Sigmoid colon (tissue), 7 donors: ENCODE measurements around the gene JPH2. TPM values are rescaled to one million over a fixed set of nuclear protein-coding genes. Genes with fewer than 3 reads are reported as not detected.

Source experiments
- DNase-seq: peaks from one replicate; pipeline ENCODE4 v3.0.0-alpha.2; 2019
- H3K27ac ChIP-seq, 4 donors: fragments of 200-600 bp; sonication (generic); one replicate each; pipeline ENCODE4 v1.5.1; 2016 to 2019; ENCODE audit warnings: mild to moderate bottlenecking in 1 of 4
- H3K27me3 ChIP-seq, 3 donors: fragments of 200-600 bp; sonication (generic); one replicate each; pipeline ENCODE4 v1.5.1; 2019; ENCODE audit warnings: mild to moderate bottlenecking in 1 of 3
- H3K36me3 ChIP-seq, 4 donors: fragments of 200-600 bp; sonication (generic); one replicate each; pipeline ENCODE4 v1.5.1; 2016 to 2019
- H3K4me1 ChIP-seq, 4 donors: fragments of 200-600 bp; sonication (generic); one replicate each; pipeline ENCODE4 v1.5.1; 2017 to 2019
- H3K4me3 ChIP-seq, 4 donors: fragments of 200-600 bp; sonication (generic); one replicate each; pipeline ENCODE4 v1.5.1; 2017 to 2019; ENCODE audit warnings: mild to moderate bottlenecking in 2 of 4, moderate library complexity in 1 of 4
- H3K9me3 ChIP-seq, 4 donors: fragments of 200-600 bp in 3 of 4; sonication (generic) in 3 of 4; one replicate each; pipeline versions ENCODE4 v1.5.1 to v1.6.1; 2013 to 2019
- EP300 ChIP-seq, 4 donors: sonication (generic); formaldehyde crosslinking; IDR thresholded peaks; one replicate each; pipeline ENCODE4 v1.6.1; 2017; ENCODE audit warnings: antibody characterized with exemption in 4 of 4
- POLR2A ChIP-seq, 2 donors: fragments of 450-650 bp; IDR thresholded peaks; one replicate each; pipeline ENCODE4 v1.6.1; 2016; ENCODE audit warnings: antibody characterized with exemption in 2 of 2, mild to moderate bottlenecking in 2 of 2, moderate library complexity in 2 of 2
- POLR2AphosphoS5 ChIP-seq, 4 donors: sonication (generic); formaldehyde crosslinking; IDR thresholded peaks; one replicate each; pipeline ENCODE4 v1.6.1; 2017; ENCODE audit warnings: antibody characterized with exemption in 4 of 4
- WGBS, 2 donors: extraction: QIAGEN DNeasy Blood & Tissue Kit; methylation state at CpG; one replicate each; pipeline ENCODE4 v1.1.7; 2013; 5-methylcytosine and 5-hydroxymethylcytosine counted together
- intact Hi-C: fragments of 100-400 bp; cut with DNase I; formaldehyde crosslinking; loops from one replicate; pipeline ENCODE4 v1.15.1; 2023
- polyA plus RNA-seq, 3 donors: library from polyadenylated mRNA; stranded (reverse); fragments of 200-250 nt; gene quantifications; one replicate each; pipeline ENCODE4 v1.2.3, GENCODE V29; 2013
- total RNA-seq, 4 donors: library from RNA; depleted of rRNA; stranded (reverse); fragments of >200 nt; gene quantifications; one replicate each; pipeline ENCODE4 v1.1.0, GENCODE V29; 2016
- TF ChIP-seq, protein P1 (sequence below), 4 experiments: fragments of 450-650 bp in 3 of 4; fragments of 200-600 bp in 1 of 4; IDR thresholded peaks; one replicate each; pipeline ENCODE4 v1.5.1; 2016 to 2019; ENCODE audit warnings: antibody characterized with exemption in 4 of 4, mild to moderate bottlenecking in 3 of 4, moderate library complexity in 2 of 4
- donor health status: healthy with polysubstance abuse.
- donor health status: Bipolar disorder and iron deficiency.
- donor health status: healthy.

JPH2 gene
- total and polyA plus RNA-seq, 7 donors: 0.23 to 166 (median 52.0) TPM

DNA sequence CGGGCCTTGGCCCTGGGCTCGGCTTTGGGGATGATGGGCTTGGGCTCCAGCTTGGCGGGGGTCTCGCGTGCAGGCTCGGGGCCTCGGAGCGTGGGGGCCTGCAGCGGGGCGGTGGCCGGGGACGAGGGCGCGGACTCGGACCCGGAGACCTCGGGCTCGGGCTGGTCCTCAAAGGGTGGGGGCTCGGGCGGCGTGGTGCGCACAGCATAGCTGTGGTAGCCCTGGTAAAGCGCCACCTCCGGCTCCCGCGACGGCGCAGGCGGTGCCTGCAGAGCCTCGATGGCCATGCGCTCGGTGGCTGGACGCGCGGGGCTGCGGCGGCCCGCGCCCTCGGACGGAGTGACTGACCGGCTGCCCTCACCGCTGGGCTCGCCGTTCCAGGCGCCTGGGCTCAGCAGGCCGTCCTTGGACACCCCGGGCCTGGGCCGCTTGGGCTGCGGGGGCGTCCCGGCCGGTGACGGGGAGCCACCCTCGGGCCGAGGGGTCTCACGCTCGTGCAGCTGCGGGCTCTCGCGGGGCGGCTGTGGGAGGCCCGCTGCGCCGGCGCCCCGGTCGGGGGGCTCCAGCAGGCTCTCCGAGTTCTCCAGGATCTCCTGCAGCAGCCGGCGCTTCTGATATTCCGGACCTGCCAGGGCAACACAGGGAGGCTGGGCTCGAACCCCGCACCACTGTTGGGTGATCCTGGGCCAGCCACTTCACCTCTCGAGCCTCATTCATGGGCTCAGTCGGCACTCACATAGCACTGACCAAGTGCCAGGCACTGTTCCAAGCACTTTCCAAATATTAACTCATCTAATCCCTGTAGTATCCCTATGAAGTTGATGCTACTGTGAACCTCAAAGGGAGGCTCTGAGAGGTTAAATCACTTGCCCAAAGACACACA lies 71.0 kb downstream of the JPH2 start:
- Histone ChIP-seq H3K4me1 (peaks cover 0 to 90% (median 68%) of the 10 kb centered on the region in 4 donors), H3K36me3 (peaks cover 0 to 27% (median 12%) of the 10 kb centered on the region in 4 donors), H3K4me3 (no peak overlapping the region), H3K9me3 (no peaks in the 10 kb centered on the region), H3K27ac (peak overlapping the region; percentile 74 to 82 (median 78)), H3K27me3 (peaks cover 0 to 15% (median 0%) of the 10 kb centered on the region in 3 donors)
- TF ChIP-seq POLR2AphosphoS5 (IDR thresholded peaks at IDR 0.05) (no peak), POLR2A (IDR thresholded peaks at IDR 0.05) (no peak), EP300 (IDR thresholded peaks at IDR 0.05) (no peak)
- TF ChIP-seq, protein P1, sequence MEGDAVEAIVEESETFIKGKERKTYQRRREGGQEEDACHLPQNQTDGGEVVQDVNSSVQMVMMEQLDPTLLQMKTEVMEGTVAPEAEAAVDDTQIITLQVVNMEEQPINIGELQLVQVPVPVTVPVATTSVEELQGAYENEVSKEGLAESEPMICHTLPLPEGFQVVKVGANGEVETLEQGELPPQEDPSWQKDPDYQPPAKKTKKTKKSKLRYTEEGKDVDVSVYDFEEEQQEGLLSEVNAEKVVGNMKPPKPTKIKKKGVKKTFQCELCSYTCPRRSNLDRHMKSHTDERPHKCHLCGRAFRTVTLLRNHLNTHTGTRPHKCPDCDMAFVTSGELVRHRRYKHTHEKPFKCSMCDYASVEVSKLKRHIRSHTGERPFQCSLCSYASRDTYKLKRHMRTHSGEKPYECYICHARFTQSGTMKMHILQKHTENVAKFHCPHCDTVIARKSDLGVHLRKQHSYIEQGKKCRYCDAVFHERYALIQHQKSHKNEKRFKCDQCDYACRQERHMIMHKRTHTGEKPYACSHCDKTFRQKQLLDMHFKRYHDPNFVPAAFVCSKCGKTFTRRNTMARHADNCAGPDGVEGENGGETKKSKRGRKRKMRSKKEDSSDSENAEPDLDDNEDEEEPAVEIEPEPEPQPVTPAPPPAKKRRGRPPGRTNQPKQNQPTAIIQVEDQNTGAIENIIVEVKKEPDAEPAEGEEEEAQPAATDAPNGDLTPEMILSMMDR (IDR thresholded peaks at IDR 0.05): no peak
- WGBS, 2 donors: 31 to 46% methylated on average over 76 of the region's 76 CpGs
- intact Hi-C loops: loop anchor here (1.0 to 5.0 kb wide), 2 partner anchors 74 to 196 kb away; partner anchors contain the start of gene FITM2
- no peak for DNase-seq

DNA sequence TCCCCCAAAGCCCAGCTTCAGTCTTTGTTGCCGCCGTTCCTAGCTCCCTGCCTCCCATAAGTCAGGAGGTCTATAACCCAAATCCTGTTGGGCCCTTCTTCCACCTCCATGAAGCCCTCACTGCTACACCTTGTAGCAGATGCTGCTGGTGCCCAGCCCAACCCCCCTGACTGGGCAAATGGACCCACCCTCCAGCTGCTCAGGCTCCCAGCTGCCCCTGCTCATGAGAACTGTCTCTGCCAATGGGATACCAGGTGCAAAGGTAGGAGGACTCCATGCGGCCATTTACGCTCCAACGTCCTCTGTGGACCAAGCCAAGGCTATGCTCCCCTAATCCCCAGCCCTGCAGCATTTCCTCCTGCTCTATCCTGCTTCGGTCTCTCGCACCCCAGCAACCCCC lies 71.8 kb downstream of the JPH2 start:
- intact Hi-C loops: loop anchor here (5.0 kb wide), 1 partner anchor 197 kb away; the partner anchor contains the start of gene FITM2
- Histone ChIP-seq H3K9me3 (no peaks in the 10 kb centered on the region), H3K27me3 (peaks cover 0 to 15% (median 0%) of the 10 kb centered on the region in 3 donors), H3K4me1 (peaks cover 0 to 84% (median 61%) of the 10 kb centered on the region in 4 donors), H3K27ac (peak overlapping the region; percentile 74 to 82 (median 78)), H3K4me3 (no peak overlapping the region), H3K36me3 (peaks cover 0 to 27% (median 12%) of the 10 kb centered on the region in 4 donors)
- WGBS, 2 donors: 85 to 88% methylated on average over 7 of the region's 7 CpGs
- no peak for TF ChIP-seq EP300 (IDR thresholded peaks at IDR 0.05)
- no peak for TF ChIP-seq POLR2A (IDR thresholded peaks at IDR 0.05)
- no peak for TF ChIP-seq POLR2AphosphoS5 (IDR thresholded peaks at IDR 0.05)
- TF ChIP-seq, protein P1 (IDR thresholded peaks at IDR 0.05): no peak
- no peak for DNase-seq

DNA sequence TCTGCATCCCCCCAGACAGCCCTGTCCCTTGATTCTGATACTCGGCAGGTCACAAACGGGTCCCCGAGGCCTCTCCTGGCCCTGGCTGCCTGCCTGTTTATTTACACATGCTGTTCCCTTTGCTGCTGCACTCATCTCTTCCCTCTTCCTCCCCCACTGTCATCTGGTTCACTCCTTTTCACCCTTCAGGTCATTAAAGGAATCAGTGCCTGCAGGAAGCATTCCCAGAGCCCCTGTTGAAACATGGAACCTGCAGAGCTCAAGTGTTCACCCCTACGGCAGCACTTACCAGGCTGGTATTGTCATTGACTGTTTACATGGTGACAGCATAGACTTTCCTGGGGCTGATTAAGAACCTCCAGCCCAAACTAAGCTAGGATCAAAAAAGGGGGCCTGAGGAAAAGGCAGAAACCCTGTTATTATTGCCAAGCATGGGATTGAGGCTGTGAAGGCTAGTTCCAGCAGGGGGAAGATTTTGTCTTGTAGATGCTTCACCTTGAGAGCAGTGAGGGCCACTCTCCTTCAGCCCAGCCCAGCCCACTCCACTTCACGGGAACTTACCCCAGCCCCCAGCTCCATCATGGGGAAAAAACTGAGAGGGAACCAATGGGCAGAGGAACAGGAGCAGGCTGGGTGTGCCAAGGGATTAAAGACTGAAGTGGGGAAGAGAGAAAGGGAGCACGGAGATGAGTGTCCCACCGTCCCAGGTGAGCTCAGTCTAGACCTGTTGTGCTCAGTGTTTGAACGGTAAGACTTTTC lies 73.2 kb downstream of the JPH2 start:
- H3K4me1 ChIP-seq: peaks cover 0 to 79% (median 60%) of the 10 kb centered on the region in 4 donors
- H3K27me3 ChIP-seq: peaks cover 0 to 15% (median 0%) of the 10 kb centered on the region in 3 donors
- no peak overlapping the region for H3K4me3 ChIP-seq
- TF ChIP-seq POLR2A (IDR thresholded peaks at IDR 0.05) (no peak), EP300 (IDR thresholded peaks at IDR 0.05) (no peak), POLR2AphosphoS5 (IDR thresholded peaks at IDR 0.05) (no peak)
- TF ChIP-seq, protein P1 (IDR thresholded peaks at IDR 0.05): no peak
- no peaks in the 10 kb centered on the region for H3K9me3 ChIP-seq
- intact Hi-C loops: no loop called here
- H3K27ac ChIP-seq: peak overlapping the region; percentile 74 to 82 (median 78)
- no peak for DNase-seq
- H3K36me3 ChIP-seq: peaks cover 0 to 28% (median 12%) of the 10 kb centered on the region in 4 donors
- 67 to 70% methylated on average over 8 of the region's 8 CpGs for WGBS, 2 donors

DNA sequence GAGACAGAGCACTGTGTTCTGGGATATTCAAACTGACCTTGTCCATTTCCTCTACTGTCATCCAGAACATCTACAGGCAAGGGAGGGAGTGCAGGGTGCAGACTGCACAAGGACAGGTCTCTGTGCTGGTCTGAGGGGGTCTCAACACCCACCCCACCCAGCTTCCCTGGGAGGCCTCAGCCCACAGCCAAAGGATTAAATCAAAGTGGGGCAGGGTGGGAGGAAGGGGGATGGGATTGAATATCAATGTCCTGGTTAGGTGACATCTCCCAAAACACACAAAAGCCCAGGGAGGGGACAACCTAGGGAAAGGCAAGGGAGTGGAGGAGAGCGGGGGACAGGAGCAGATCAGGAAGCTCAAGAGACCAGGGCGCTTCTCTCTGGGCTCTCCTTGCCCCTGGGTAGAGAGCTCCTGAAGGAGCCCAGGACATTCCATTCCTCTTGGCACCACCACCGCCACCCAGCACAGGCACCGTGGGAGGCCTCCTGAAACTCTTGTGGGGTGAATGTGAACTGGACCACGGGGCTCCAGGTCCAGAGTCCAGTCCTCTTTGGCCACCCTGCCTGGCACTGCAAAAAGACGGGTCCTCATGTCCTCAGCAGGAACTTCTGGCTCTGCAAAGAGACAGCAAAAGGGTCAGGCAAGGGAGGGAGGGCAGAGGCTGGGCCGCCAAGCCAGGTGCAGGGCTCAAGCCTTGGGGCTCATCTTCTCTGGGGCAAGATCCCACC lies 73.9 kb downstream of the JPH2 start:
- H3K4me3 ChIP-seq: no peak overlapping the region
- H3K9me3 ChIP-seq: peaks cover 0 to 2% (median under 1%) of the 10 kb centered on the region in 4 donors
- peaks cover 0 to 31% (median 12%) of the 10 kb centered on the region in 4 donors for H3K36me3 ChIP-seq
- WGBS, 2 donors: 75 to 83% methylated on average over 7 of the region's 7 CpGs
- H3K27me3 ChIP-seq: peaks cover 0 to 15% (median 0%) of the 10 kb centered on the region in 3 donors
- peak overlapping the region; percentile 74 to 82 (median 78) for H3K27ac ChIP-seq
- H3K4me1 ChIP-seq: peaks cover 0 to 71% (median 59%) of the 10 kb centered on the region in 4 donors
- DNase-seq: no peak
- intact Hi-C loops: no loop called here
- TF ChIP-seq, protein P1 (IDR thresholded peaks at IDR 0.05): no peak
- TF ChIP-seq POLR2A (IDR thresholded peaks at IDR 0.05) (no peak), EP300 (IDR thresholded peaks at IDR 0.05) (no peak)
